Mesodermal cell (in vitro differentiated cells): ENCODE data around the gene KCNT2.
A peak's percentile ranks its signal among the peaks of the same experiment; 100 is the strongest.
"Not testable (repeated sequence)": the region's sequence is repeated elsewhere in the genome, so short reads cannot be mapped to it uniquely, and the experiment has no call there.

Source experiments
- H3K27ac ChIP-seq: 2 replicates; pipeline ENCODE4 v1.7.0; 2013; ENCODE audit warnings: mild to moderate bottlenecking, low read depth, low read length, moderate library complexity; ENCODE audit not compliant: severe bottlenecking
- H3K36me3 ChIP-seq: 2 replicates; pipeline ENCODE4 v1.7.1; 2013; ENCODE audit warnings: mild to moderate bottlenecking, low read length, moderate library complexity; ENCODE audit not compliant: control insufficient read depth, insufficient read depth
- H3K4me1 ChIP-seq: one replicate; pipeline ENCODE4 v1.7.1; 2013; ENCODE audit warnings: mild to moderate bottlenecking, low read length; ENCODE audit not compliant: insufficient read depth, control insufficient read depth, poor library complexity, severe bottlenecking
- H3K4me3 ChIP-seq: 2 replicates; pipeline ENCODE4 v1.7.0; 2013; ENCODE audit warnings: low read length, control low read depth, mild to moderate bottlenecking; ENCODE audit not compliant: insufficient read depth, poor library complexity, severe bottlenecking; ENCODE audit errors: extremely low read depth
- H3K9me3 ChIP-seq: 2 replicates; pipeline ENCODE4 v1.7.1; 2013; ENCODE audit warnings: mild to moderate bottlenecking, low read length, moderate library complexity; ENCODE audit not compliant: control insufficient read depth
- WGBS, 2 experiments: methylation state at CpG; one replicate each; pipeline ENCODE4 v1.1.5; 2013; ENCODE audit warnings: missing lambda C conversion rate in 2 of 2; ENCODE audit not compliant: insufficient coverage in 2 of 2; 5-methylcytosine and 5-hydroxymethylcytosine counted together

Gene KCNT2

GRCh38 chr1:196550731-196551130 lies 57.5 kb downstream of the KCNT2 start:
- peaks cover 2% of the 10 kb centered on the region for H3K9me3 ChIP-seq
- peaks cover 4% of the 10 kb centered on the region for H3K4me1 ChIP-seq
- no peaks in the 10 kb centered on the region for H3K36me3 ChIP-seq
- H3K27ac ChIP-seq: no peak overlapping the region
- no peak overlapping the region for H3K4me3 ChIP-seq

GRCh38 chr1:196546272-196547111 lies 61.7 kb downstream of the KCNT2 start:
- Histone ChIP-seq H3K4me3 (no peak overlapping the region), H3K36me3 (no peaks in the 10 kb centered on the region), H3K27ac (peak overlapping the region; percentile 16), H3K9me3 (no peaks in the 10 kb centered on the region), H3K4me1 (peaks cover 4% of the 10 kb centered on the region)
- 100% methylated on average over 1 of the region's 3 CpGs; no CpG with 5 or more reads in 1 of the 2 experiments for WGBS, 2 experiments

GRCh38 chr1:196545222-196545621 lies 63.0 kb downstream of the KCNT2 start:
- WGBS, 2 experiments: no CpG with 5 or more reads among the region's 1 CpG
- Histone ChIP-seq H3K4me3 (no peak overlapping the region), H3K27ac (no peak overlapping the region), H3K4me1 (peaks cover 4% of the 10 kb centered on the region), H3K9me3 (no peaks in the 10 kb centered on the region), H3K36me3 (no peaks in the 10 kb centered on the region)

GRCh38 chr1:196544617-196545016 lies 63.6 kb downstream of the KCNT2 start:
- Histone ChIP-seq H3K4me3 (no peak overlapping the region), H3K36me3 (no peaks in the 10 kb centered on the region), H3K9me3 (no peaks in the 10 kb centered on the region), H3K4me1 (peaks cover 4% of the 10 kb centered on the region), H3K27ac (no peak overlapping the region)
- no CpG with 5 or more reads among the region's 1 CpG for WGBS, 2 experiments

GRCh38 chr1:196543833-196544232 lies 64.4 kb downstream of the KCNT2 start:
- H3K4me1 ChIP-seq: peaks cover 4% of the 10 kb centered on the region
- no peaks in the 10 kb centered on the region for H3K36me3 ChIP-seq
- H3K9me3 ChIP-seq: no peaks in the 10 kb centered on the region
- 93 to 100% methylated on average over 1 to 3 of the region's 3 CpGs for WGBS, 2 experiments
- no peak overlapping the region for H3K4me3 ChIP-seq
- H3K27ac ChIP-seq: no peak overlapping the region

GRCh38 chr1:196538473-196538872 lies 69.8 kb downstream of the KCNT2 start:
- WGBS, 2 experiments: 86 to 100% methylated on average over 1 to 3 of the region's 4 CpGs
- no peak overlapping the region for H3K4me3 ChIP-seq
- H3K9me3 ChIP-seq: peaks cover 21% of the 10 kb centered on the region
- no peaks in the 10 kb centered on the region for H3K4me1 ChIP-seq
- H3K36me3 ChIP-seq: no peaks in the 10 kb centered on the region
- no peak overlapping the region for H3K27ac ChIP-seq

- no peak overlapping the region for H3K27ac ChIP-seq
- peaks cover 21% of the 10 kb centered on the region for H3K9me3 ChIP-seq
- H3K36me3 ChIP-seq: no peaks in the 10 kb centered on the region
- WGBS, 2 experiments: 53 to 58% methylated on average over 3 of the region's 3 CpGs
- no peaks in the 10 kb centered on the region for H3K4me1 ChIP-seq
- no peak overlapping the region for H3K4me3 ChIP-seq
Measured at GRCh38 chr1:196535727-196536126, 72.5 kb downstream of the KCNT2 start.

GRCh38 chr1:196531737-196532524 lies 76.3 kb downstream of the KCNT2 start:
- 78% methylated on average over 1 of the region's 3 CpGs; no CpG with 5 or more reads in 1 of the 2 experiments for WGBS, 2 experiments
- no peak overlapping the region for H3K27ac ChIP-seq
- H3K4me3 ChIP-seq: no peak overlapping the region
- no peaks in the 10 kb centered on the region for H3K4me1 ChIP-seq
- H3K36me3 ChIP-seq: no peaks in the 10 kb centered on the region
- peaks cover 14% of the 10 kb centered on the region for H3K9me3 ChIP-seq

- WGBS, 2 experiments: 100% methylated on average over 2 of the region's 2 CpGs; no CpG with 5 or more reads in 1 of the 2 experiments
Measured at GRCh38 chr1:196527919-196528318, 80.3 kb downstream of the KCNT2 start.

GRCh38 chr1:196522574-196523345 lies 85.5 kb downstream of the KCNT2 start:
- H3K27ac ChIP-seq, H3K4me1 ChIP-seq, H3K9me3 ChIP-seq, H3K4me3 ChIP-seq, H3K36me3 ChIP-seq: not testable (repeated sequence)
- WGBS, 2 experiments: 93 to 94% methylated on average over 9 to 11 of the region's 12 CpGs

More at GRCh38 chr1:196527919-196528318, 80.3 kb downstream of the KCNT2 start:
- Histone ChIP-seq H3K9me3 (no peaks in the 10 kb centered on the region), H3K27ac (no peak overlapping the region), H3K4me1 (no peaks in the 10 kb centered on the region), H3K4me3 (no peak overlapping the region), H3K36me3 (no peaks in the 10 kb centered on the region)
